CD4-positive, alpha-beta T cell treated with Interleukin-4 for 1 hour (primary cell): ENCODE data around the gene DGKI.

ENCODE experiments used
- DNase-seq, 2 donors: peaks; one replicate each; pipeline ENCODE4 v3.0.0-alpha.2; 2020 to 2022

DGKI gene

DNA sequence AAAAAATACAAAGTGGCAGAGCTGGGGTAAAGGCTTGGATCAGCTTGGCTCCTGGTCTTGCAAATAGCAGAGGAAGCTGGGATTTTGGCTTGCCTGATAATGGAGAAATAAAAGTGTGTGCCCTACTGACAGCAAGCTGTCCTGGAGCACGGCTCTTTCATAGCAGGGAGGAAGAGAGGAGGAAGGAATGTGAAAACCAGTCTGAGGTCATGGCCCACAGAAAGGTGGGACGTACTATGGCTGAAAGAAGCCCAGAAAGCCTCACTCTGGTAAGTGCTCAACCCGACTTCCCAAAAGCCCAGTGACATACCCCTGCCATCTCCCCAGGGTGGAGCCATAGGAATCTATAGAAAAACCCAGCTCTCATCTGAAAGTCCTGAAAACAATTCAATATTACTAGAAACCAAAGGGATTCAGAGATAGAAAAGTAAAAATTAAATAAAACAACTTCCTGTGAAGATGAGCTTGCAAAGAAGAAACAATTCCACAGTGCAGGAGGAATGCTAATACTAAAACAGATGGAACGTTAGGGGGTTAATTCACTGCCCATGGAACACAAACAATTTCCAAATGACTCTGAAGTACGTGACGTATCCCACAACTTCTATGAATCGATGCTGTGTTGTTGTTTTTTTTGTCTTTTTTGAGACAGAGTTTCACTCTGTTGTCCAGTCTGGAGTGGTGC, 256.6 kb downstream of the DGKI start:
- DNase-seq: no peak

GRCh38 chr7:137587326-137587725, 259.4 kb downstream of the DGKI start:
- no peak for DNase-seq

DNA sequence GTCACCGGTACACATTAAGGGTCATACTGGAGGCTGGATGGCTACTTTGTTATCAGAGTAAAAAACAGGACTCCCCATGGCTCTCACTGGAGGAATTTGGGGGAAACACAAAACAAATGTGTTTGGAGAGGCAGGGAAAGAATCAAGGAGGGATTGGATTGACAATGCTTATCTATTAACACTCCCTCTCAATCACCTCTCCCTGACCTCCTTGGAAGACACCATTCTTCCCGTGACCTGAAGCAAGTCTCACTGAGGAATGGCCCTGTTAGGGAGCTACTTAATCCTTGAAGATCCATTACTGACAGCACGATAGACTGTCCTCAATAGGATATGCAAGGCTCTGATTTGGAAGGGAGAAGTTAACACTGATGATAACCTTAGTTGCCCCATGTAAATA, 261.2 kb downstream of the DGKI start:
- no peak for DNase-seq

GRCh38 chr7:137583172-137583571, 263.6 kb downstream of the DGKI start:
- no peak for DNase-seq

DNA sequence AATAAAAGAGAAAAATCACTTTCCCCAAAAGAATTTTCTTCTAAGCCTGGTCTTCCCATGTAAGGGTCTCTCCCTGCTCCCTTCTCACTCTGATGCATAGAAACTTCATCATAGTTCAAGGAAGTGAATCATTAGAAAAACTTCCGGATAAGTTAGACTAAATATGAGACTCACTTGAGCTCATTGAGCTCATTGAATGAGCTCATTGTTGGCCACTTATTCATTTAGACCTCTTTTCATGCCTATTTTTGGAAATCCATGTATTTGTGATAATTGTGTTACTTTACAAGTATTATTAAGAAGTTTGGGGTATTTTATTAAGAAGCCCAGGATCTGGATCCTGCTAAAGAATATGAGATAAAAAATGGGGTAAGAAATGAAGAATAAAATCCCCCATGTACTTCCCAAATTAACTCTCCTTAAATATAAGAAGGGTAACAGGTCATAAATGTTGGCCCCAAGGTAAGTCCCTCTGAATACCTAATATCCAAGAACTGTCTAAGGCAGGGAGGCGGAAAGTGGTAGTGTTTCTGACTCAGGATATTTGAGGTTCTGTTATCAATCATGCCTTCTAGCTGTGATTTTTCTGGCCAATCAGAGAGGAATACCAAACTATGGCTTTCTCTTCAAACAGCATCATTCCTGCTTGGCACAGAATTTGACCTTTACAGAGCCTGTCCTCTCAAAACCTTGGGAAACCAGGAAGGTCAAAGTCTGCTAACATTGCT, 266.7 kb downstream of the DGKI start:
- no peak for DNase-seq

DNA sequence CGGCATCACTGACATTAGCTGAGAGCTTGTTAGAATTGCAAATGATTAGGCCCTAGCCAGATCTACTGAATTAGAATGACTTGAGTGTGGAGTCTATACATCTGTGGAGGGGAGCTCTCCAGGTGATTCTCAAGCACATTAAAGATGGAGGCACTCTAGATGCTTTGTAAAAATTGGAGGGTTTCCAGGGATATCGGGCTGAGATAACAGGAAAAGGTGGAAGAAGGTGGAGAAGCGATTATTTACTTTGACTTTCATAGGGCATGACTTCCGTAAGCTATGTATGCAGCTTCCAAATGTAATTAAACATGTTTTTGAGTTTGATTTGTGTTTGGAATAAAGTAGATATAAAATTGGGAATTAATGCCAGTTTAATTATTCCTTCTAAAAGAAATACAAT, 268.2 kb downstream of the DGKI start:
- no peak for DNase-seq

DNA sequence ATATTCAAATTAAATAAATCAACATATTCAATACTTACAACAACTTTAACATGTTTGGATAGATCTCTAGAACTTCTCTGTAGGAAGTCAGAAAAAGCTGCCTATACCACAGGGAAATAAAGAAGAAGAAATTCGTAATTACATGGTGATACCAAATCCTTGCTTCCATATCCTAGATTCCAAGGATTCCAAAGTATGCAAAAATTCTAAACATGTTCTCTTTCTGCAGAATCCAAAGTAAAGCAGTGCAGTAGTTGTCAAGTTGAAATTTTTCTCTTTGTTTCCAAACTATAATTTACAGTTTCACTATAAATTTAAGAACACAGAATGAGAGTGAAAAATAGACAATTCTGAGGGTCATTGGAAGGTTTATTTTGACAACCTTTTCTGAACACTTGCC, 269.6 kb downstream of the DGKI start:
- no peak for DNase-seq

DNA sequence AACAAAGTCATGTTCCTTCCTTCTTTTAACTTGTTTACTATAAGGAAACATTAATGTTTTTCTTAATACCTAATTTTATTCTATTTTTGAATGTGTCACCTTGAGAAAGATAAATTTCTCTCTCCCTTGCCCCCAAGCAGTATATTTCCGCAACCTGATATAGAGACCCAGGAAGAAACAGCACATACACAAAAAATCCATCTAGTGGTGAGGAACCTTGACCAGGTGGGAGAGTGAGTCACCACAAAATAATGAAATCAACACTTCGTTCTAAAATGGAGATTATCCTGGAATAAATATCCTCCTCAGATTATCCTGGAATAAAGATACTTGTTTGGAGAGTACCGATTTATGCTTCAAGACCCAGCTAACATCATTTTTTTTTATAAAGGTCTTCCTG, 270.3 kb downstream of the DGKI start:
- DNase-seq: no peak

DNA sequence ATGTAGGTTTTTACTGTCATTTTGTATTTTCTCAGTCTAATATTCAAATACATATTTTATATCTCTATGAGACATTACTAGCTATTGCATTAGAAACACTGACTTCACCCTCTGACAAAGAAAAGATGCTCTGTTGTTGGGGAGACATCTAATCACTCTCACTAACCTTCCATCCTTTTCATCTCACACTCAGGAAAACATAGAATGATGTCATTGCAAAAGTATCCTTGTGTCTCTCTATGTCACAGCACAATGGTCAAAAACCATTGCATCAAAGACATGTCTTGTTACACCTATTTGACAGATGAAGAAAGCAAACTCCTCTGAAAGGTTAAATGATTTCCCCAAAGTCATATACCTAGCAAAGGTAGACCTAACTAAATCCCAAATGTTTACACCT, 272.0 kb downstream of the DGKI start:
- no peak for DNase-seq

DNA sequence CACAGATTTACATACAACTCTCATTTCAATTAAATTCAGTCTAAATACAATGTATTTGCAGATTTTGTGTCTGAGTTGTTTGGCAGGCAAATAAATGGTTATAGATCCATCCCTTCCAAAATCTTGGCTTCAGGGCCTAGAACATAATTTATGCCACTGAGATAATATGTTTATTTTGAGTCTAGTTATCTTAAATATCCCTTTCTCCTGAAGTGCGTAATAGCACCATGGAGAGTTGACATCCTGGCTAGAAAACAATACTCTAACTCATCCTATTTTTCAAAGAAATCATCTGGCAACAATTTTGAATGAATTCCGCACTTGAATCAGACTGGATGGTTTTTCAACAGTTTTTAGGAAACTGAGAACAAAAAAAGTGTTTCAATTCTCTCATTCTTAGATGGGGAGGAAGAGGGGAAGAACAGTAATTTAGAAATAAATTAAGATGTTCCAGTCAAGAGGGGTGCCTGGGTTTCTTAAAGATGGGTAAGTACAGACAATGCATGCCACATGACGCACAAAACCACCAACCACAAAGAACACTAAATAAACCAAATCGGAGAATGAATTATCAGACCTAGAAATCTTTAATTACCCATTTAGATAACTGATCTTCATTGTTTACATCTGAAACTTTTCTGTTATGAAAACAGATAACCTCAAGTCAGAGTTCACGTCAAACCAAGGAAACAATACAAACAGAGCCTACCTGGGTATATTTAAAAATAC, 274.6 kb downstream of the DGKI start:
- no peak for DNase-seq

DNA sequence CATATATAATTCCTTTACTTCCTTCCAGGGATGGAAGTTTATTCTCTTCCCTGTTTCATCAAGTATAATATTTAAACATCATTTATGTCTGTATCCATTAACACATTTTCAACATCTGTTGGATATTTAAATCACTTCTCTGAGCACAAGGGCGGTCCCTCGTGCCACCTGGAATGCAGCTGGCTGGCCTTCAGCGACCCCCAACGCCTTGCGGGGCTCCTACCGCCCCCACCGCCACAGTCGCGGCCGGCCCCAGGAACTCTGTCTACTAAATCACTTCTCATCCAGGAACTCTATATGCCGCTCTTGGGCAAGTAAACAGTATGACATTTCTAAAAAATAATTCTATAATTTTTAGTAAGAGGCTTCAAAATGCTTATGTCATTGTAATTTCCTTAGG, 282.1 kb downstream of the DGKI start:
- DNase-seq: no peak

DNA sequence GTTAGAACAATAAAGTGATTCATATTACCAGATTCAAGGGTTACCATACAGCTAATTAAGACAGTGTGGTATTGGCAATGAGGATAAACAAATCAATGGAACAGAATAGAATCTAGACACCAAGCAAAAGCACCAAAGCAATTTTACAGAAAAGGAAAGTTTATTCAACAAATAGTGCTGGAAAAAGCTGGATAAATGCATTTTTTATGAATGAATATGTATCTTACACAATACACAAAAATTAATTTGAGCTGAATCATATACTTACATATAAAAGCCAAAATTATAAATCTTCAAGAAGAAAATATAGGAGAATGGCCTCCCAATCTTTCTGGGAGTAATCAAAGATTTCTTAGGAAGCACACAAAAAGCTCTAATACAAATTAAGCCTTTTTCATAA, 282.8 kb downstream of the DGKI start:
- no peak for DNase-seq

GRCh38 chr7:137547485-137547884, 299.3 kb downstream of the DGKI start:
- DNase-seq: no peak

DNA sequence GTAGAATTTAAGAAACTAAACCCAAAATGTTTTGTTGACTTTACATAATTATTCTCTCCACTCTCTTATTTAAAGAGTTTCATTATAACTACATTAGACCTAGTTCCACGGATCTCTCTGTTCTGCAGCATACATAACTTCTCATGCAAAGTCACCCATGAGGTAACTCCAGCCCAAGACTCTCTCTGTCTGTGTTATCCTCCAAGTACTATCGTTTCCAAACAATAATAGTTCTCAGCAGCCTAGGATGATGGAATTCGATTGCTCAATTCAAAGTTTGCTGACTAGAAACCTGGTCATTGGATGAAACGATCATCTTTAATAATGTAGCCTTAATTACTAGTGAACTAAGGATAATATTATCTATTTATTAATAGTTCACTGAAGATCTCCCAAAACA, 300.1 kb downstream of the DGKI start:
- no peak for DNase-seq

DNA sequence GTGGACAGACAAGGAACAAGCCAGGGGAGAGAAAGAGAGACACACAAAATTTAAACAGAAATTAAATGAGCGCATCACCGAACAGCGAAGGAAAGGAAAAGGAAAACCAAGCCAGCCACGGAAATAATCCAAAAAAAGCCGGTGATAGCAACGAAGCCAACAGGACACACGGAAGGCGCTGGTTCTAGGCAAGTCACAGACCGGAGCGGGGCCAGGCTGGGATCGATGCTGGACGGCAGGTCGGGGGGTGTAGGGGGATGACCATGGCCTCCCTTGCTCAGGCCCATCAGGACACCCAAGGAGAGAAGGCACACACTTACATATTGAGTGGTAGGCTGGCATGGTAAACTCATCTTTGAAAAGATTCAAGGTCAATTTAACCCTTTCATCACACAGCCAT, 300.8 kb downstream of the DGKI start:
- DNase-seq: no peak

GRCh38 chr7:137545059-137545716, 301.6 kb downstream of the DGKI start:
- no peak for DNase-seq

DNA sequence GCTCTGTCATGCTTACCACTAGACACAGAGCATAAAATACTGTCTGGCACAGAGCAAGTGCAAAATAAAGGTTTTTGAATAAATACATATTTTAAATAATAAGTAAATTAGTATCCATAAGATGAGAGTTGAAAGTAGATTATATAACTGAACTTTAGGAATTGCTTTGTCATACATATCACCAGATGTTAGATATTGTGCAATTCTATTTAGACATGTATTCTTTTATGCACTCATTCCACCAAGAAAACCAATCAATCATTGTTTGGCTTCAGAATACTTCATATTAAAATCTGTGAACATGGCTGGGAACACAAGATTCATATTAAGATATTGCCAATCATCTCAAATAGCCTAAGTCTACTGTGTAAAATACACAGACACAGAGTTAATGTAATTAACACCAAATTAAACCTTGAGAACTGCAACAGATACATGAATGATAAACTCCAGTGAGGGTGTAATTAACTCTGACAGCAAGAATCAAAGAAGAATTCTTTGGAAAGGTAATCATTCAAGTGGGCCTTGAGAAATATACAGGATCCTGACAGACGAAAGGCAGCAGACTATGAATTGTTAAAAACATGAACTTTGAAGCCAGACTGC, 302.2 kb downstream of the DGKI start:
- DNase-seq: no peak

GRCh38 chr7:137539111-137539715, 307.6 kb downstream of the DGKI start:
- no peak for DNase-seq

DNA sequence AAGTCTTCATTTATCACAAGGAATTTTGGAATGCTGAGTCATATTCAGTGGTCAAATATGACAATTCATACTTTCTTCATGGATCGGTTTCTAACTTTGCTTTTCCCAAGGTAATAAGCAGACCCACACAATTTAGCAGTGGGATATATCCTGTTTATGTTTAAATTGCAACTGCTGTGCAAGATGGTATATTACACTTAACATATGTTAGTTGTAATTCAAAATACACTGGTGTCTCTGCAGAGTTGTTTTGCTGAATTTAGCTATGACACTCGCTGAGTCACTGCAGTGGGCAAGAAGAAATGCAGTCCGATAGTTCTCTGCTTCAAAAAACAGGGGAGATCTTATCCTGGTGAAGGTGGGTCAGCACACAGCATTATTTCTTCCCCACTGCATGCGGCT, 308.4 kb downstream of the DGKI start:
- no peak for DNase-seq

- no peak for DNase-seq
Measured at GRCh38 chr7:137535579-137535978, 311.2 kb downstream of the DGKI start.

GRCh38 chr7:137531671-137532070, 315.1 kb downstream of the DGKI start:
- DNase-seq: no peak

- no peak for DNase-seq
Measured at GRCh38 chr7:137527634-137528033, 319.1 kb downstream of the DGKI start.

- DNase-seq: no peak
Measured at GRCh38 chr7:137523171-137523570, 323.6 kb downstream of the DGKI start.
